Esophagus squamous epithelium (tissue), 5 donors: ENCODE measurements around the gene B3GALNT2. TPM values are rescaled to one million over a fixed set of nuclear protein-coding genes. Genes with fewer than 3 reads are reported as not detected.
A peak's percentile ranks its signal among the peaks of the same experiment; 100 is the strongest.
"Not testable (repeated sequence)": the region's sequence is repeated elsewhere in the genome, so short reads cannot be mapped to it uniquely, and the experiment has no call there.

Experiments used
- DNase-seq: peaks from one replicate; lab custom pipeline; 2025; lab: John Stamatoyannopoulos, UW
- H3K27ac ChIP-seq, 4 donors: fragments of 200-600 bp; sonication (generic); one replicate each; pipeline ENCODE4 v1.5.1; 2016 to 2019; ENCODE audit warnings: mild to moderate bottlenecking in 1 of 4
- H3K27me3 ChIP-seq, 4 donors: fragments of 200-600 bp; sonication (generic); 1 replicate in 3 of 4; 2 replicates in 1 of 4; pipeline versions ENCODE4 v1.5.1 to v1.6.0; 2017 to 2021; ENCODE audit warnings: antibody characterized with exemption in 1 of 4
- H3K36me3 ChIP-seq, 3 donors: fragments of 200-600 bp; sonication (generic); one replicate each; pipeline ENCODE4 v1.5.1; 2016 to 2019
- H3K4me1 ChIP-seq, 3 donors: fragments of 200-600 bp; sonication (generic); one replicate each; pipeline ENCODE4 v1.5.1; 2017 to 2019
- H3K4me3 ChIP-seq, 4 donors: fragments of 200-600 bp; sonication (generic); 1 replicate in 3 of 4; 2 replicates in 1 of 4; pipeline ENCODE4 v1.5.1; 2016 to 2019; ENCODE audit warnings: mild to moderate bottlenecking in 2 of 4, moderate library complexity in 1 of 4
- H3K9me3 ChIP-seq, 3 donors: fragments of 200-600 bp; sonication (generic); one replicate each; pipeline ENCODE4 v1.5.1; 2016 to 2019
- CTCF ChIP-seq, 6 experiments: fragments of 450-650 bp in 4 of 6; fragments of 200-600 bp in 2 of 6; sonication (generic) in 2 of 6; IDR thresholded peaks; one replicate each; pipeline ENCODE4 v1.5.1; 2016 to 2019; ENCODE audit warnings: antibody characterized with exemption in 6 of 6, mild to moderate bottlenecking in 4 of 6, moderate library complexity in 4 of 6
- POLR2A ChIP-seq, 4 donors: fragments of 450-650 bp; IDR thresholded peaks; one replicate each; pipeline ENCODE4 v1.6.1; 2017; ENCODE audit warnings: antibody characterized with exemption in 4 of 4, mild to moderate bottlenecking in 4 of 4, moderate library complexity in 3 of 4
- WGBS, 2 donors: methylation state at CpG; one replicate each; pipeline ENCODE4 v1.1.5; 2018; 5-methylcytosine and 5-hydroxymethylcytosine counted together
- intact Hi-C: fragments of 100-400 bp; cut with DNase I; formaldehyde crosslinking; loops from one replicate; pipeline ENCODE4 v1.15.0; 2022
- total RNA-seq, 4 donors: library from RNA; depleted of rRNA; stranded (reverse); fragments of >200 nt; gene quantifications; one replicate each; pipeline ENCODE4 v1.1.0, GENCODE V29; 2016
- donor health status: DM: yes; HTN: yes; CAD: no.

Gene B3GALNT2
- total RNA-seq: 10 to 100 TPM; 23.1 to 44.6 (median 34.4) TPM

DNA sequence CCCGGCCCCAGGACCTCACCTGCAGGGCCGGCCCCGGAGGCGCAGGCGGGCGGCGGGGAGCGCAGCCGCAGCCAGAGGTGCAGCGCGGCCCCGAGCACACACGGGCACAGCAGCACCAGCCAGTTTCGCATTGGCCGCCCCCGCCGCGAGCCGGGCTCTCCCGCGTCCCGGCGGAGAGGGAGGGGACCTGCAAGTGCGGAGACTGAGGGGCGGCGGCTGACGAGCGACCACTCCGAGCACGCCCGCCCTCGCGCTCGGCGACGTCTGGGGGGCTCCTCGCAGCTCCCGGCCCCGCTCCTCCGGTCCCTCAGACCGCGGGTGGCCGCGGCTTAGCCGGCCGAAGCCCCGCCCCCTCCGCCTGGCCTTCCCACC lies at the start of gene B3GALNT2:
TSS of gene B3GALNT2 (minus strand) at position 331 of the 372 bp plus-strand sequence. CDS start at position 131, 200 bp downstream.
- no peak for DNase-seq
- 1% methylated on average over 22 of the region's 48 CpGs; no CpG with 5 or more reads in 1 of the 2 donors for WGBS, 2 donors
- H3K9me3 ChIP-seq: no peaks in the 10 kb centered on the region
- no peak for TF ChIP-seq CTCF (IDR thresholded peaks at IDR 0.05)
- peak in 3 of 4 donors; percentile 65 to 94 (median 89) for TF ChIP-seq POLR2A (IDR thresholded peaks at IDR 0.05)
- intact Hi-C loops: no loop called here
- no peaks in the 10 kb centered on the region for H3K27me3 ChIP-seq
- H3K27ac ChIP-seq: peak within 1 kb of the TSS; percentile 97 to 100 (median 99)
- H3K4me3 ChIP-seq: peak within 1 kb of the TSS; percentile 76 to 95 (median 84)
- H3K36me3 ChIP-seq: no peaks in the 10 kb centered on the region
- H3K4me1 ChIP-seq: peaks cover 5 to 47% (median 16%) of the 10 kb centered on the region in 3 donors

DNA sequence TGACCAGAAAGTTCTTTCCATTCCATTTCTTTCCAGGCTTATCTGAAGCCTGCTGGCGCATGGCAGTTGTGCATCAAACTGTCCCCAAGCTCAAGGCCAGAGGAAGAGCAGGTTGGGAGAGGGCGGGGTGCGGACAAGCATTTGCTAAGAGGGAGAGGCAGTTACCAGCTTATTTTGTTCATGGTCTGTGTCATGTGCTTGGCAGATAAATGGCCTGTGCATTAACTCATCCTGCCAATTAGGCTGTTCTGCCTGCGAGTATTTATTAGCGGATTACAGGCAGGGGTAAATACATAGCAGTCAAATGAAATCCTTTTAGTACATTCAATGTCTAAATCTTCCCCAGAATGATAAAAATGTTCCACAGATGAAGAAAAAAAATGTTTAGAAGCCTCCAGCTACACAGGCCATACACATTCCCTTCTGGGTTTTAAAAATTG lies 48.9 kb upstream of the B3GALNT2 start:
- no peak for TF ChIP-seq POLR2A (IDR thresholded peaks at IDR 0.05)
- no peak for TF ChIP-seq CTCF (IDR thresholded peaks at IDR 0.05)
- Histone ChIP-seq H3K27ac (no peak overlapping the region), H3K36me3 (no peaks in the 10 kb centered on the region), H3K4me1 (no peaks in the 10 kb centered on the region), H3K9me3 (no peaks in the 10 kb centered on the region), H3K27me3 (peaks cover 0 to 4% (median 0%) of the 10 kb centered on the region in 4 donors), H3K4me3 (no peak overlapping the region)
- intact Hi-C loops: no loop called here
- no peak for DNase-seq
- WGBS, 2 donors: 61 to 64% methylated on average over 4 to 5 of the region's 5 CpGs

- H3K27ac ChIP-seq: no peak overlapping the region
- intact Hi-C loops: no loop called here
- 68 to 76% methylated on average over 6 to 9 of the region's 10 CpGs for WGBS, 2 donors
Measured at GRCh38 chr1:235552146-235552716, 48.0 kb upstream of the B3GALNT2 start.

GRCh38 chr1:235549351-235550139 lies 45.3 kb upstream of the B3GALNT2 start:
- Histone ChIP-seq H3K9me3 (no peaks in the 10 kb centered on the region), H3K27me3 (peaks cover 0 to 8% (median 0%) of the 10 kb centered on the region in 4 donors), H3K4me3 (no peak overlapping the region), H3K27ac (no peak overlapping the region), H3K36me3 (no peaks in the 10 kb centered on the region), H3K4me1 (no peaks in the 10 kb centered on the region)
- no peak for TF ChIP-seq POLR2A (IDR thresholded peaks at IDR 0.05)
- TF ChIP-seq CTCF (IDR thresholded peaks at IDR 0.05): no peak
- intact Hi-C loops: no loop called here
- no peak for DNase-seq
- WGBS, 2 donors: 80 to 83% methylated on average over 13 of the region's 13 CpGs

More at GRCh38 chr1:235552146-235552716, 48.0 kb upstream of the B3GALNT2 start:
- Histone ChIP-seq H3K4me1 (no peaks in the 10 kb centered on the region), H3K36me3 (no peaks in the 10 kb centered on the region), H3K4me3 (no peak overlapping the region), H3K9me3 (no peaks in the 10 kb centered on the region), H3K27me3 (peaks cover 0 to 8% (median 0%) of the 10 kb centered on the region in 4 donors)
- DNase-seq: no peak
- no peak for TF ChIP-seq CTCF (IDR thresholded peaks at IDR 0.05)
- no peak for TF ChIP-seq POLR2A (IDR thresholded peaks at IDR 0.05)

DNA sequence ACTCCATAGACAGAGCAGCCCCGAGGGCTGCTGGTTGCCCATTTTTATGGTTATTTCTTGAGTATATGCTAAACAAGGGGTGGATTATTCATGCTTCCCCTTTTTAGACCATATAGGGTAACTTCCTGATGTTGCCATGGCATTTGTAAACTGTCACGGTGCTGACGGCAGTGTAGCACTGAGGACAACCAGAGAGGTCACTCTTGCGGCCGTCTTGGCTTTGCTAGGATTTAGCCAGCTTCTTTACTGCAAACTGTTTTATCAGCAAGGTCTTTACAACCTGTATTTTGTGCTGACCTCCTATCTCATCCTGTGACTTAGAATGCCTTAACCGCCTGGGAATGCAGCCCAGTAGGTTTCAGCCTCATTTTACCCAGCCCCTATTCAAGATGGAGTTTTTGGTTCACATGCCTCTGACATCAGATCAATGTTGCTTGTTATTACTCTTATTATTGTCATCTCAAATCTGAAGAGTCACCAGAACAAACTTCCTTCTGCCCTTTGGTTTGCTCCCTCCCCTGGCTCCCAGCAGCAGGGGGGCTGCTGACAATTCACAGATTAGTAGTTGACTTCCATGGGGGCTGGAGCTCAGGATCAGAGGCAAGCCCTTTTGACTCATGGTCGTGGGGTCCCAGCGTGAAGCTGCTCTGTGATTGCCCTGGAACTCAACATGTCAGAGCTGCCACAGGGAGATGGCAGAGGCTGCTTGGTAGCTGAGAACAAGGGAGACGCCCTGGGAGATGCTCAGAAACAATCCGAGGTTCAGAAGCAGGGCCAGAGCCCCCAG lies 42.3 kb upstream of the B3GALNT2 start:
- H3K27ac ChIP-seq, H3K27me3 ChIP-seq, DNase-seq, H3K4me1 ChIP-seq, H3K4me3 ChIP-seq, H3K36me3 ChIP-seq, H3K9me3 ChIP-seq, intact Hi-C loops: not testable (repeated sequence)
- 40 to 46% methylated on average over 7 to 10 of the region's 10 CpGs for WGBS, 2 donors
